Stimulated activated CD4-positive, alpha-beta T cell treated with anti-CD3 and anti-CD28 coated beads, Interleukin-4, amount 100 ng/mL, for 4 hours (primary cell): Measurements from ENCODE around the gene STRIT1.

Experiments used
- DNase-seq, 2 experiments: peaks; one replicate each; pipeline ENCODE4 v3.0.0-alpha.2; 2020

Gene STRIT1

GRCh38 chr3:155293516-155293915 is at the start of gene STRIT1:
TSS of gene STRIT1 (minus strand) at chr3:155293683.
- DNase-seq = no peak

- DNase-seq = no peak
These were observed 48.9 kb upstream of the STRIT1 start for GRCh38 chr3:155342344-155342743.

- DNase-seq = no peak
These were observed 45.6 kb upstream of the STRIT1 start for GRCh38 chr3:155339052-155339451.

- DNase-seq = no peak
These were observed 42.4 kb upstream of the STRIT1 start for GRCh38 chr3:155335724-155336354.

- no peak for DNase-seq
These were observed 41.6 kb upstream of the STRIT1 start for GRCh38 chr3:155334914-155335723.

- no peak for DNase-seq
These were observed 40.9 kb upstream of the STRIT1 start for GRCh38 chr3:155334215-155334913.

GRCh38 chr3:155332716-155333115 is 39.2 kb upstream of the STRIT1 start:
- no peak for DNase-seq

GRCh38 chr3:155331078-155331477 is 37.6 kb upstream of the STRIT1 start:
- DNase-seq = no peak

- DNase-seq = no peak
These were observed 36.9 kb upstream of the STRIT1 start for GRCh38 chr3:155330370-155330769.

- no peak for DNase-seq
These were observed 36.1 kb upstream of the STRIT1 start for GRCh38 chr3:155329513-155330048.

GRCh38 chr3:155327871-155328270 is 34.4 kb upstream of the STRIT1 start:
- no peak for DNase-seq

- DNase-seq = no peak
These were observed 33.9 kb upstream of the STRIT1 start for GRCh38 chr3:155327430-155327829.

GRCh38 chr3:155326901-155327300 is 33.4 kb upstream of the STRIT1 start:
- no peak for DNase-seq

- DNase-seq = no peak
These were observed 32.8 kb upstream of the STRIT1 start for GRCh38 chr3:155326244-155326643.

GRCh38 chr3:155325263-155325835 is 31.9 kb upstream of the STRIT1 start:
- DNase-seq = no peak

- DNase-seq = no peak
These were observed 29.7 kb upstream of the STRIT1 start for GRCh38 chr3:155323063-155323666.

- DNase-seq = no peak
These were observed 27.9 kb upstream of the STRIT1 start for GRCh38 chr3:155321418-155321817.

- DNase-seq = no peak
These were observed 27.5 kb upstream of the STRIT1 start for GRCh38 chr3:155320934-155321333.

- DNase-seq = no peak
These were observed 25.3 kb upstream of the STRIT1 start for GRCh38 chr3:155318740-155319139.

GRCh38 chr3:155317211-155317610 is 23.7 kb upstream of the STRIT1 start:
- no peak for DNase-seq

GRCh38 chr3:155316426-155316825 is 22.9 kb upstream of the STRIT1 start:
- no peak for DNase-seq

GRCh38 chr3:155313916-155314315 is 20.4 kb upstream of the STRIT1 start:
- no peak for DNase-seq

GRCh38 chr3:155313300-155313699 is 19.8 kb upstream of the STRIT1 start:
- DNase-seq = no peak
